HG02588 (cell line): ENCODE data around the gene HS6ST1.

Source experiments
- ATAC-seq: cut with Tn5 transposase; IDR thresholded peaks from one replicate; pipeline ENCODE4 v1.9.1; 2021; ENCODE audit warnings: mild to moderate bottlenecking, moderate library complexity; ENCODE audit not compliant: unreplicated experiment

Gene HS6ST1

GRCh38 chr2:128350736-128351135, 32.1 kb upstream of the HS6ST1 start:
- no peak for ATAC-seq

- ATAC-seq: no peak
Observed at GRCh38 chr2:128348701-128349100, 30.0 kb upstream of the HS6ST1 start.

- no peak for ATAC-seq
Observed at GRCh38 chr2:128347701-128348539, 29.3 kb upstream of the HS6ST1 start.

GRCh38 chr2:128347171-128347558, 28.5 kb upstream of the HS6ST1 start:
- no peak for ATAC-seq

- no peak for ATAC-seq
Observed at GRCh38 chr2:128346291-128347170, 27.9 kb upstream of the HS6ST1 start.

GRCh38 chr2:128345436-128346165, 26.9 kb upstream of the HS6ST1 start:
- ATAC-seq: no peak

GRCh38 chr2:128344101-128344500, 25.4 kb upstream of the HS6ST1 start:
- ATAC-seq: no peak

- no peak for ATAC-seq
Observed at GRCh38 chr2:128343459-128343858, 24.8 kb upstream of the HS6ST1 start.

- no peak for ATAC-seq
Observed at GRCh38 chr2:128342550-128342949, 23.9 kb upstream of the HS6ST1 start.

- ATAC-seq: no peak
Observed at GRCh38 chr2:128341621-128342020, 23.0 kb upstream of the HS6ST1 start.

GRCh38 chr2:128332091-128332634, 13.5 kb upstream of the HS6ST1 start:
- no peak for ATAC-seq

- ATAC-seq: no peak
Observed at GRCh38 chr2:128330583-128330982, 11.9 kb upstream of the HS6ST1 start.

GRCh38 chr2:128329607-128330006, 10.9 kb upstream of the HS6ST1 start:
- no peak for ATAC-seq

- ATAC-seq: no peak
Observed at GRCh38 chr2:128327180-128327964, 8.7 kb upstream of the HS6ST1 start.

GRCh38 chr2:128326346-128326745, 7.7 kb upstream of the HS6ST1 start:
- ATAC-seq: no peak

- ATAC-seq: no peak
Observed at GRCh38 chr2:128325611-128326181, 7.0 kb upstream of the HS6ST1 start.

GRCh38 chr2:128324897-128325410, 6.3 kb upstream of the HS6ST1 start:
- ATAC-seq: no peak

GRCh38 chr2:128324008-128324896, 5.6 kb upstream of the HS6ST1 start:
- no peak for ATAC-seq

GRCh38 chr2:128323555-128323931, 4.9 kb upstream of the HS6ST1 start:
- no peak for ATAC-seq
